IMR-90 (cell line): Measurements from ENCODE around the gene ZNF467.

ENCODE experiments used
- CEBPB ChIP-seq: IDR thresholded peaks from 2 replicates; pipeline ENCODE4 v1.6.1; 2012; ENCODE audit warnings: low read depth, low read length, improper control_type of control experiment
- CTCF ChIP-seq: conservative IDR thresholded peaks from 2 replicates; pipeline ENCODE4 v1.5.1; 2012; ENCODE audit warnings: mild to moderate bottlenecking, low read depth, low read length, improper control_type of control experiment
- ELK1 ChIP-seq: fragments of 150-350 bp; IDR thresholded peaks from 2 replicates; pipeline ENCODE4 v1.6.1; 2016; ENCODE audit warnings: low read depth, mild to moderate bottlenecking, low read length, moderate library complexity, borderline replicate concordance
- POLR2A ChIP-seq: IDR thresholded peaks from 2 replicates; pipeline ENCODE4 v1.6.1; 2012; ENCODE audit warnings: mild to moderate bottlenecking, low read depth, low read length
- SMC3 ChIP-seq: fragments of 150-350 bp; IDR thresholded peaks from 2 replicates; pipeline ENCODE4 v1.6.1; 2016; ENCODE audit warnings: low read depth, mild to moderate bottlenecking, antibody characterized with exemption, low read length, moderate library complexity

GRCh38 chr7:149803551-149804074, 30.2 kb upstream of the ZNF467 start:
- no peak for TF ChIP-seq CTCF
- TF ChIP-seq POLR2A = no peak
- no peak for TF ChIP-seq CEBPB
- TF ChIP-seq SMC3 = no peak
- no peak for TF ChIP-seq ELK1
